T-helper 1 cell treated with Interleukin-12 subunit alpha and Interleukin-12 subunit beta and Interleukin-4 antibody, amounts not matched to agents 30 μg/mL and 1 μg/mL, for 36 hours (primary cell): Measurements from ENCODE around the gene HIPK2.

Source experiments
- H3K27ac Mint-ChIP-seq: one replicate; pipeline ENCODE4 v1.8.0; 2021; ENCODE audit warnings: mild to moderate bottlenecking, mixed read lengths
- H3K27me3 Mint-ChIP-seq: one replicate; pipeline ENCODE4 v1.8.0; 2021; ENCODE audit warnings: low read depth, mixed read lengths
- H3K36me3 Mint-ChIP-seq: one replicate; pipeline ENCODE4 v1.8.0; 2021; ENCODE audit warnings: low read depth, mixed read lengths
- H3K4me1 Mint-ChIP-seq: one replicate; pipeline ENCODE4 v1.8.0; 2021; ENCODE audit warnings: low read depth, mixed read lengths
- H3K4me3 Mint-ChIP-seq: one replicate; pipeline ENCODE4 v1.8.0; 2021; ENCODE audit warnings: mild to moderate bottlenecking, moderate library complexity, mixed read lengths
- H3K9me3 Mint-ChIP-seq: one replicate; pipeline ENCODE4 v1.8.0; 2021; ENCODE audit warnings: mixed read lengths

Gene HIPK2

DNA sequence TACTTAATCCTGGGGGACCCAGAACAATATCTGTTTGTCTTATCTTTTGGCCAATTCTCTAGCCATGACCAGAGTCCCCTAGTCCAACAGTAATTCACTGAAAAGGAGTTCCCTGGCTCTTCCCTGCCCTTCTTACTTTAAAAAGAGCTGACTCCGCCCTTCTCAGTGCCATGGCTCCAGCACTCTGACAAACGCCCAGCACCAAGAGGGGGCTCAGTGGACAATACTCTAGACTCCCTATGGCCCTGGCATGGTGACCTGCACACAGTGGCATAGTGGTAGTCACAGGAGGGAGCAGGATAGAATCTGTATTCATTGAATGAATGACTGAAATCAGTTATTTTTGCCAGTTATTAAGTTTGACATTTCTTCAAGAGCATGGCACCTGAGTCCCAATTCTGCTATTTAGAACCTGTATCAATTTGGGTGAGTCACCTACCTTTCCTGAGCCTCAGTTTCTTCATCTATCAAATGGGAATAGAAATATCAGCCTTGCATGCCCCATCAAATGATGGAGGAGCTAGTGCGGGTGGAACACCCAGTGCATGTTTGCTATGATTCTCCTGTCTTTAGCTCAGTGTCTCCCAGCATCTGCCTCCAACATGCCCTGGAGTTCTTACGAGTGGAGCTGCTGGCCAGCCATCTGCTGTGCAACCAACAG is 184.9 kb downstream of the HIPK2 start:
- no peaks in the 10 kb centered on the region for H3K27me3 Mint-ChIP-seq
- no peak overlapping the region for H3K27ac Mint-ChIP-seq
- H3K9me3 Mint-ChIP-seq = no peaks in the 10 kb centered on the region
- H3K4me1 Mint-ChIP-seq = no peaks in the 10 kb centered on the region
- H3K4me3 Mint-ChIP-seq = no peak overlapping the region
- peaks cover 17% of the 10 kb centered on the region for H3K36me3 Mint-ChIP-seq

DNA sequence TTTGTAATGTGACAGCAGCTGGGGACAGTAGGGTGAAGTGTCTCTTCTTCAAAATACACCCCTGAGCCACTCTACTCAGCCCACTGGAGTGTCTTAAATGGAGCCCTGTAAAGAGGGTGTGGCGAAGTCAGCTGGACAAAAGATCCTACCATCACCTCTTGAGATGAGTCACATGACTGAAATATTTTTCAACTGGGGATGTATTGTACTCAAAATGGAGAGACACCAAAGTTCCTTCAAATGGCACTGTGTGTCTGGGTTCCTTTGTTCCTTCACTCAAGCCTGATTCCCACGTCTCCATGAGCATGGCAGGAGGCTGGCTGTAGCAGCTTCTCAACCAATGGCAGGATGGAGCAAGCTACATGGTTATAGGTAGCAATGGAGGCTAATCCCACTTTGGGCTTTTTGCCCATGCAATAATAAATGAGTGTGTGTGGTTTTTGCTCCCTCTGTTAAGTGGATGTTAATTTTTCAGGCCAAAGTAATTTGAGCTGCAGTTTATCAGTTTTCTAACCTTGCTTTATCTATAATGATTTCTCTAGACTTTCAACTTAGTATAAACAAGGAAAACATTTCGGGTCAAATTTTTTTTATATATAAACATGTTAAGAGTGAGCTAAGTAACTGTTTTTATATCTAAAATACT is 186.1 kb downstream of the HIPK2 start:
- no peak overlapping the region for H3K4me3 Mint-ChIP-seq
- H3K27me3 Mint-ChIP-seq = no peaks in the 10 kb centered on the region
- H3K36me3 Mint-ChIP-seq = peaks cover 18% of the 10 kb centered on the region
- H3K9me3 Mint-ChIP-seq = no peaks in the 10 kb centered on the region
- no peak overlapping the region for H3K27ac Mint-ChIP-seq
- H3K4me1 Mint-ChIP-seq = no peaks in the 10 kb centered on the region

DNA sequence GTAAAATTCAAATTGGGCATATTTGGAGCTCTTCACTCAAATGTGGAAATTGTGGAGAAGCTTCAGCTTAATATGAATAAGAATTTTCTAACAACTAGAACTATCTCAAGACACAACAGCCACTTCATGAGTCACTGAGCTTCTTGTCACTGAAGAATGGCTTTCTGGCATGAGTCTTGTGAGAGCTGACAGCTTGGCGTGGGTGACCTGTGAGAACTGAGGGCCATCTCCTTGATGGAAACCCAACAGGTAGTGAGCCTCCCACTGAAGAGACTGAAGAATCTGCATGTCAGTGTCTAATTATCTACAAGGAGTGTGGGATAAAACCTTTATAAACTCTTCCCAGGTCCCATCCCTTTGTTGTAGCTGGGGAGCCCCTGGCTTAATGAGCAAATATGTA is 188.3 kb downstream of the HIPK2 start:
- H3K4me1 Mint-ChIP-seq = no peaks in the 10 kb centered on the region
- H3K27me3 Mint-ChIP-seq = no peaks in the 10 kb centered on the region
- H3K36me3 Mint-ChIP-seq = peaks cover 10% of the 10 kb centered on the region
- no peak overlapping the region for H3K27ac Mint-ChIP-seq
- no peaks in the 10 kb centered on the region for H3K9me3 Mint-ChIP-seq
- no peak overlapping the region for H3K4me3 Mint-ChIP-seq

DNA sequence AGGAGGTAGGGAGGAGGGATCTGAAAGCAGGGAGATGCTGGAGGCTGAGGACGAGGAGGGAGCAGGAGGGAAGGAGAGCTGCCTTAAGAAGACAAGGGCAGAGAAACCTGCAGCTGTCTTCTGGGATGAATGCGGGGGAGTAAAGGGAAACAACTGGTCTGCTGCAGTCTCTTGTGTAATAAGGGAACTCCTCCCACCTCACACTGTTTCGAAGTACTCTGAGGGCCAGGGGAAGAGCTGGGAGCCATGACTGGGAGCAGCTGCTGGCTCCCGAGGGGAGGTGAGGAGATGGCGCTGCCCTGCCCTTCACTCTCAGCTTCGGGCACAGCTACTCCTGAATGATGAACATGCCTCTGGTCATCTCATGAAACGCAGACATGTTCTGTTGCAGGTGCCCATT is 189.2 kb downstream of the HIPK2 start:
- H3K27me3 Mint-ChIP-seq = no peaks in the 10 kb centered on the region
- H3K4me1 Mint-ChIP-seq = peaks cover 2% of the 10 kb centered on the region
- H3K9me3 Mint-ChIP-seq = no peaks in the 10 kb centered on the region
- peaks cover 4% of the 10 kb centered on the region for H3K36me3 Mint-ChIP-seq
- no peak overlapping the region for H3K4me3 Mint-ChIP-seq
- H3K27ac Mint-ChIP-seq = no peak overlapping the region

DNA sequence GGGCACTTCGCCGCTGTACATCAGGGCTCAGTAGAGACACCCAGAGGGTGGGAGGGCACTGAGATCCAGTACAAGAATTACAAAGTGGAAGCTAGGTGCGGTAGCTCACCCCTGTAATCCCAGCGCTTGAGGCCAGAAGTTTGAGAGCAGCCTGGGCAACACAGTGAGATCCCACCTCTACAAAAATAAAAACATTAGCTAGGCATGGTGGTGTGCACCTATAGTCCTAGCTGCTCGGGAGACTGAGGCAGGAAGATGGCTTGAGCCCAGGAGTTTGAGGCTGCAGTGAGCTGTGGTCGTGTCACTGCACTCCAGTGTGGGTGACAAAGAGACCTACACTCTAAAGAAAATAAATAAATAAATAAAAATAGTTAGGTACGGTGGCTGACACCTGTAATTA is 190.3 kb downstream of the HIPK2 start:
- Mint-ChIP-seq H3K4me1 (peaks cover 2% of the 10 kb centered on the region), H3K36me3 (peaks cover 7% of the 10 kb centered on the region), H3K4me3 (no peak overlapping the region), H3K27me3 (no peaks in the 10 kb centered on the region), H3K9me3 (no peaks in the 10 kb centered on the region), H3K27ac (no peak overlapping the region)

DNA sequence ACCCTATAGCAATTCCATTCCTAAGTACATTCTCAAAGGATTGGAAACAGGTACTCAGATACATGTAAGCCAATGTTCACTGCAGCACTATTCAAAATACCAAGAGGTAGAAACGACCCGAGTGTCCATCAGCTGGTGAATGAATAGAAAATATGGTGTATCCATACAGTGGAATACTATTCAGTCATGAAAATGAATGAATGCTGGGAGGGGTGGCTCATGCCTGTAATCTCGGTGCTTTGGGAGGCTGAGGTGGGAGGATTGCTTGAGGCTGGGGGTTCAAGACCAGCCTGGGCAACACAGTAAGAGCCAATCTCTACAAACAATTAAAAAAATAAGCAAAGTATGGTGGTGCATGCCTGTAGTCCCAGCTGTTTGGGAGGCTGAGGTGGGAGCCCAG is 191.5 kb downstream of the HIPK2 start:
- no peak overlapping the region for H3K4me3 Mint-ChIP-seq
- H3K36me3 Mint-ChIP-seq = peaks cover 7% of the 10 kb centered on the region
- H3K4me1 Mint-ChIP-seq = peaks cover 2% of the 10 kb centered on the region
- no peaks in the 10 kb centered on the region for H3K27me3 Mint-ChIP-seq
- no peak overlapping the region for H3K27ac Mint-ChIP-seq
- no peaks in the 10 kb centered on the region for H3K9me3 Mint-ChIP-seq

DNA sequence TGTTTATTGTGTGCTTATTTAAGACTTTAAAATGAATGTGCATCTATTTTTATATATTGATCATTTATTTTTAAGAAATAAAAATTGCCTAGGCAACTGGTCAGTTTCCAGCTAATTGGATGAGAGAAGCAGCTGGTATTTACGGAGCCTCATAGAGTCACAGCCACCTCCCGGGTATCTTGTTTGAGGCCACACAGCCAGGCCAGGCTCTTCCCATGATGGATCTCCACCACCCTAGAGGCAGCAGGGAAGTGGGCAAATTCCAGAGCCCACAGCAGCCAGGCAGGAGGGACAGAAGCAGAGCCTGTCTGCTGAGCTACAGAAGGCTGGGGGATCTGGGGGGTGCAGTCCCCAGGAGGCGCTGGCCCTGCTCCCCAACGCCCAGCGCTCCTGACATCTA is 192.8 kb downstream of the HIPK2 start:
- Mint-ChIP-seq H3K36me3 (peaks cover 7% of the 10 kb centered on the region), H3K4me3 (no peak overlapping the region), H3K4me1 (peaks cover 2% of the 10 kb centered on the region), H3K27me3 (no peaks in the 10 kb centered on the region), H3K9me3 (no peaks in the 10 kb centered on the region), H3K27ac (no peak overlapping the region)

DNA sequence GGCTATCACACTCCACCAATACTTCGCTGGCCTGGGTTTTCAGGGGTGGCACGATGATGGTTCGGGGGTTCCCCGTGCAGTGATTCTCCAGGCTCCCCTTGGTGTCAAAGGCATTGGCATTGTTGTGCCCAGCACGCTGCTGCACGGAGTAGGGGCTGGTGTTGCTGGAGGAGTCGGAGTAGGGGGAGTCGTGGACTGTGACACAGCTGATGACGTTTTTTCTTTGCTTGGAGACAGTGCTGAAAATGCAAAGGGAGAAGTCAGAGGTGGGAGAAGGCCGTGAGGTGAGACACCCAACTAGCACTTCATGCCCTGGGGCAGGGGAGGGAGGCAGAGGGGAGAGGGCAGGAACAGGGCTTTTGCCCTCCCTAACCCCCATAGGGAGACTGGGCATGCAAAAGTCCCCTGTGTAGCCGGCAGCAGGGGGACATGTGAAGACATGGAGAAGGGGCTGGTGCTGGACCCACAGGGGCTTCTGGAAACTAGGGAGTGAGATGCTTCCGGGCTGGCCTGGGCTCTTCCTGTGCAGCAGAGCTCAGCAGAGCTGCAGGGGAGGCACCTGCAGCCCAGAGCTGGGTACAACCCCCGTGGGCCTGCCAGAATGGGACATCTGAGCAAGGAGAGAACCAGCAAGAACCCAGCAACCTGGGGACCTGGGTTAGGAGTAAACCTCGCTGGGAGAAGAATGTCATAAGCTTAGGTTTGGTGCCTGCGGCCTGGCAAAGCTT is 193.8 kb downstream of the HIPK2 start:
- no peak overlapping the region for H3K27ac Mint-ChIP-seq
- H3K36me3 Mint-ChIP-seq = peaks cover 7% of the 10 kb centered on the region
- no peak overlapping the region for H3K4me3 Mint-ChIP-seq
- H3K27me3 Mint-ChIP-seq = no peaks in the 10 kb centered on the region
- no peaks in the 10 kb centered on the region for H3K9me3 Mint-ChIP-seq
- H3K4me1 Mint-ChIP-seq = peaks cover 2% of the 10 kb centered on the region

DNA sequence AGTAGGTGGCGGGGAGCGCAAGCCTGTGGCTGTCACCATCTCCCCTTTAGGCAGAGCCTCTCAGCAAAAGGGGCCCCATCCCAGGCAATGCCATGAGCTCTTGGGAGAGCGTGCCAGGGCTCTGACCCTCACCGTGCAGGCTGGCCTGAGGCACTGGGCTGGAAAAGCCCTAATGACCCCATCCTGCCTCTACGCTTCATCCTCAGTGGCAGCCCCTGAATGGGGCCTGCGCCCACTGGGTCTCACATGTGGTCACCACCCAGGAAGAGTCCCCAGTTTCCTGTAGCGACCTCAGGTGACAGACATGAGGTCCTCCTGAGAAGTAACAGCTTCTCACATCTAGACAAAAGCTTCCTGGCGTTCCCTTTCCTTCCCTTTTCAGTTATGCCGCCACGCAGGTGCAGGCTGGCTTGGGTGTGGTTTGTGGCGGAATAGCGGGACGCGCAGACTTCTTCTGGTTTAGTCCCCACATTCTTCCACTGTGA is 195.1 kb downstream of the HIPK2 start:
- H3K27me3 Mint-ChIP-seq = no peaks in the 10 kb centered on the region
- H3K4me3 Mint-ChIP-seq = no peak overlapping the region
- H3K4me1 Mint-ChIP-seq = peaks cover 2% of the 10 kb centered on the region
- H3K9me3 Mint-ChIP-seq = no peaks in the 10 kb centered on the region
- no peak overlapping the region for H3K27ac Mint-ChIP-seq
- H3K36me3 Mint-ChIP-seq = peaks cover 4% of the 10 kb centered on the region

DNA sequence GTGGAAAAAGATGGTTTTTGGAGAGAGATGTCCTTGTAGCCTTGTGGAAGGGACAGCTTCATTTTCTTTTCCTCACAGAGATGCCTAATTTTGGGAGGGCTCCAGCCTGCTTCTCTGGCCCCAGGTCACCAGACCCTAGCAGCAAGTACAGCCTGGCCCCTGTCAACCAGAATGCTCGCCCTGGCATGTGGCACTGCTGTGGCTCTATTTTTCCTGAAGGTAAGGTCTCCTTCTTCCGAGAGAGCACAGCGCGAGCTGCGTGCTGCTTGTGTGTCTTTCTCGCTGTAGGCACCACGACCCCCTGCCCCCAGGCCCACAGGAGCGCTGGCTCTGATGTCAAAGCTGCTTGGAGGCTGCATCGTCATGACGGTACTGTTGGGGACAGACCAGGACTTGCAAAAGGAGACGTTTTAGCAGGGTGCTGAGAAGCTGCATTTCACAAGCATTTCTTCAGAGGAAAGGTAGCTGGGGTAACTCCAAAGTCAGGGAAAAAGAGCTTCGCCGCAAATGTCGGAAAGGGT is 195.6 kb downstream of the HIPK2 start:
- no peak overlapping the region for H3K4me3 Mint-ChIP-seq
- no peak overlapping the region for H3K27ac Mint-ChIP-seq
- H3K36me3 Mint-ChIP-seq = peaks cover 4% of the 10 kb centered on the region
- H3K4me1 Mint-ChIP-seq = peaks cover 2% of the 10 kb centered on the region
- H3K27me3 Mint-ChIP-seq = no peaks in the 10 kb centered on the region
- no peaks in the 10 kb centered on the region for H3K9me3 Mint-ChIP-seq

DNA sequence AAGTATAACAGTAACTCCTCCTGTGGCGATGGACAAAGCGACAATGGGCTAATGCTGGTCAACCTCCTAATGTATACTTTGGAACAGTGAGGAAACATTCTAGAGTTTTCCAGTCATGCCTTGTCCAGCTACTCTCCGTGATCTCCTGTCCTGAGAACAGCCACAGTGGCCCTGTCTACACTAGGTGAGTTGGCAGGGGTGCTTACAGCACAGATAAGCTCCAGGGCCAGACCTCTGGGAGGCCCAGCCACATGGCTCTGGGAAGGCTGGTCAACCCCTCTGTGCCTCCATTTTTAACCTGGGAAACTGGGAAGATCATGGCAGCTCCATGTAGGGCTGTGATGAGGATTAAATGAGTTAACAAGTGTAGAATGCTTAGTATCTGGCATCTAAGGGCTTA is 197.4 kb downstream of the HIPK2 start:
- Mint-ChIP-seq H3K36me3 (peaks cover 2% of the 10 kb centered on the region), H3K4me1 (peaks cover 2% of the 10 kb centered on the region), H3K9me3 (no peaks in the 10 kb centered on the region)

DNA sequence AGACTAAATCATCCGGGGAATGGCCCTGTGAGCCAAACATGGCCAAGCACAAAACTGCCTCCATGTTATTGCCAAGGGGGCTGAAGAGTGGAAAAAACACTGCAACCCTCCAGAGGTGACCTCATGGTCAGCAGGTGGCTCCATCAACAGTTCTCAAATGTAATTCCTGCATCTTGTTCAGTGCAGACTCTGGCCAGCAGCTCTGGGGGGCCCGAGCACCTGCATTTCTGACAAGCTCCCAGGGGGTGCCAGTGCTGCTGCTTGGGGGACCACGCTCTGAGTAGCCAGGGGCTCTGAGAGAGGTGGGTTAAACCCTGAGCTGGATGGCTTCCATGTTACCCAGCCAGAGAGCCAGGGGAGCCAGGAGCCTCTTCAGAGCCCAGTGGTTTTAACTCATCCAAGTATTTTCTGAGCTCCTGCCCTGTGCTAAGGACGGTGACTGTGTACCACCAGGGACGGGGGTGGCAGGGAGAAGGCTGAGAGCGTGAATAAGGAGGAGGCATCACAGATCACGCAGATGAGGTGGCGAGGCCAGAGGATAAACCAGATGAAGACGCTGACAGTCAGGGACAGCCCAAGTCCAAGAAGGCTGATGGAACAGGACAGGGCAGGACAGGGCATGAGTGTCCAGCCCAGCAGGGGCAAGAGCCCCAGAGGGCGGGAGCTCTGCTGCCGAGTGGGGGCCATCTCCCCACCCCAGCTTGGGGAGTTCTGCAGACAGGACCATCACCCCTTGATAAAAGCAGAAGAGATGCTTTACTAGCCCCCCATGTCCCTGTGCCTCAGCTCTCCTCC is 201.4 kb downstream of the HIPK2 start:
- H3K4me3 Mint-ChIP-seq = no peak overlapping the region
- H3K27me3 Mint-ChIP-seq = no peaks in the 10 kb centered on the region
- no peaks in the 10 kb centered on the region for H3K4me1 Mint-ChIP-seq
- no peaks in the 10 kb centered on the region for H3K36me3 Mint-ChIP-seq
- H3K27ac Mint-ChIP-seq = no peak overlapping the region
- no peaks in the 10 kb centered on the region for H3K9me3 Mint-ChIP-seq

More for the DNA sequence above, 197.4 kb downstream of the HIPK2 start:
- no peak overlapping the region for H3K27ac Mint-ChIP-seq
- no peak overlapping the region for H3K4me3 Mint-ChIP-seq
- no peaks in the 10 kb centered on the region for H3K27me3 Mint-ChIP-seq

DNA sequence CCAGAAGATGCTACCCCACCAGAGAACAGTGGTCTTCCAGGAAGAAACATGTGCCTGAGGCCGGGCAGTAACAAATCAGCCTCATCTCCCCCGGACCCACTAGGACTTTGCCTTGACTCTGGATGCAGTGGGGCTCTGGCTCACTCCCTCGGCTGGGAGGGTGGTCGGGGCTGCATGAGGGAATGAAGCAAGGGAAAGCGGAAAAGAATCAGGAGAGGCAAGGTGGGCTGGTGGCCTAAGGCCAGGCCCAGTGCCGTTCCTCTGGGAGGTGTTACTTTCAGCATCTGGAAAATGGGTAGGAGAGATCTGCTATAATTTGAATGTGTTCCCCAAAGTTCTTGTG is 202.5 kb downstream of the HIPK2 start:
- H3K27ac Mint-ChIP-seq = no peak overlapping the region
- no peaks in the 10 kb centered on the region for H3K27me3 Mint-ChIP-seq
- H3K36me3 Mint-ChIP-seq = no peaks in the 10 kb centered on the region

DNA sequence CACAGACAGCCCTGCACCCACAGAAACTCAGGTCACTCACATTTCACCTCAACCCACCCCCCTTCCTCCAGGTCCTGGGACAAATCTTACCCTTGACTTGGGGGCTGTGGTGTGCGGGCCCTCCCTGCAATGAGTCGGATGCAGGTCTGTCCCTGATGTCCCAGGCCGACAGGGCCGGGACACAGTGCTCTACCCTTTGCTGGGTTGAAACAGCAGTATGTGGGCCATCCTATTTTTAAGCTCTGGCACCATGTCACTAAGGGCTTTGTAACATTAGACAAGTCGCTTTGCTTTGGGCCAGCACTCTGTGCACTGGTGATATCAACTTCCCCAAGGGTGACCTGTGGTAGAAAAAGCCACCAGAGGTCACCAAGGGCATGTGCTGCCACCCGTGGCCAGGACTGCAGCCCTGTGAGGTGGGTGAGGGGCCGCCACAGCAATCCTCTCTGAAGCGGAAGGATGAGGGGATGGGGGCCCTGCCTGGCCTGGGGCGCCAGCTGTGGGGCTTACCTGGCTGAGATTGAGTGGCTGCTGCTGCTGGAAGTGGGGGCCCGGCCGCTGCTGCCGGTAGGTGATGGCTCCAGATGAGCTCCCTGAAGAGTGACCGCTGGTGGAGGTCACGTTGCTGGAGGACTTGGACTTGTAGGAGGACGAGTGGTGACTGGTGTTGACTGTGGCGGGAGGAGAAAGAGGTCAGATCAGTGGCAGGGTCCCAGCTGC is 203.0 kb downstream of the HIPK2 start:
- Mint-ChIP-seq H3K36me3 (no peaks in the 10 kb centered on the region), H3K27ac (no peak overlapping the region), H3K9me3 (no peaks in the 10 kb centered on the region), H3K27me3 (no peaks in the 10 kb centered on the region), H3K4me1 (no peaks in the 10 kb centered on the region), H3K4me3 (no peak overlapping the region)

More for the DNA sequence above, 202.5 kb downstream of the HIPK2 start:
- no peaks in the 10 kb centered on the region for H3K9me3 Mint-ChIP-seq
- H3K4me3 Mint-ChIP-seq = no peak overlapping the region
- no peaks in the 10 kb centered on the region for H3K4me1 Mint-ChIP-seq
